GM12892 (cell line): ENCODE results near the gene CDC14A. TPM values are rescaled to one million over a fixed set of nuclear protein-coding genes. Genes with fewer than 3 reads are reported as not detected.

Source experiments
- DNase-seq: peaks from one replicate; pipeline ENCODE4 v3.0.0; 2011; ENCODE audit not compliant: insufficient read length
- FAIRE-seq: peaks from 2 replicates; lab custom pipeline; 2011; peaks lifted over from hg19 to GRCh38; lab: Jason Lieb, UNC
- POLR2A ChIP-seq: IDR thresholded peaks from 2 replicates; pipeline ENCODE4 v1.6.1; 2011; ENCODE audit warnings: low read depth, low read length, control low read depth
- POLR2AphosphoS5 ChIP-seq: IDR thresholded peaks from 2 replicates; pipeline ENCODE4 v1.6.1; 2011; ENCODE audit warnings: low read depth, low read length, control low read depth
- TAF1 ChIP-seq: IDR thresholded peaks from 2 replicates; pipeline ENCODE4 v1.6.1; 2011; ENCODE audit warnings: low read depth, mild to moderate bottlenecking, control low read depth, low read length, borderline replicate concordance
- polyA plus RNA-seq: library from polyadenylated mRNA; unstranded; fragments of >200 nt; gene quantifications from one replicate; pipeline ENCODE4 v1.2.1, GENCODE V29; 2012; ENCODE audit warnings: missing spikeins, inconsistent platforms; ENCODE audit not compliant: missing spikeins

The CDC14A gene, protein sequence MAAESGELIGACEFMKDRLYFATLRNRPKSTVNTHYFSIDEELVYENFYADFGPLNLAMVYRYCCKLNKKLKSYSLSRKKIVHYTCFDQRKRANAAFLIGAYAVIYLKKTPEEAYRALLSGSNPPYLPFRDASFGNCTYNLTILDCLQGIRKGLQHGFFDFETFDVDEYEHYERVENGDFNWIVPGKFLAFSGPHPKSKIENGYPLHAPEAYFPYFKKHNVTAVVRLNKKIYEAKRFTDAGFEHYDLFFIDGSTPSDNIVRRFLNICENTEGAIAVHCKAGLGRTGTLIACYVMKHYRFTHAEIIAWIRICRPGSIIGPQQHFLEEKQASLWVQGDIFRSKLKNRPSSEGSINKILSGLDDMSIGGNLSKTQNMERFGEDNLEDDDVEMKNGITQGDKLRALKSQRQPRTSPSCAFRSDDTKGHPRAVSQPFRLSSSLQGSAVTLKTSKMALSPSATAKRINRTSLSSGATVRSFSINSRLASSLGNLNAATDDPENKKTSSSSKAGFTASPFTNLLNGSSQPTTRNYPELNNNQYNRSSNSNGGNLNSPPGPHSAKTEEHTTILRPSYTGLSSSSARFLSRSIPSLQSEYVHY
- 4.0 TPM for polyA plus RNA-seq

DNA sequence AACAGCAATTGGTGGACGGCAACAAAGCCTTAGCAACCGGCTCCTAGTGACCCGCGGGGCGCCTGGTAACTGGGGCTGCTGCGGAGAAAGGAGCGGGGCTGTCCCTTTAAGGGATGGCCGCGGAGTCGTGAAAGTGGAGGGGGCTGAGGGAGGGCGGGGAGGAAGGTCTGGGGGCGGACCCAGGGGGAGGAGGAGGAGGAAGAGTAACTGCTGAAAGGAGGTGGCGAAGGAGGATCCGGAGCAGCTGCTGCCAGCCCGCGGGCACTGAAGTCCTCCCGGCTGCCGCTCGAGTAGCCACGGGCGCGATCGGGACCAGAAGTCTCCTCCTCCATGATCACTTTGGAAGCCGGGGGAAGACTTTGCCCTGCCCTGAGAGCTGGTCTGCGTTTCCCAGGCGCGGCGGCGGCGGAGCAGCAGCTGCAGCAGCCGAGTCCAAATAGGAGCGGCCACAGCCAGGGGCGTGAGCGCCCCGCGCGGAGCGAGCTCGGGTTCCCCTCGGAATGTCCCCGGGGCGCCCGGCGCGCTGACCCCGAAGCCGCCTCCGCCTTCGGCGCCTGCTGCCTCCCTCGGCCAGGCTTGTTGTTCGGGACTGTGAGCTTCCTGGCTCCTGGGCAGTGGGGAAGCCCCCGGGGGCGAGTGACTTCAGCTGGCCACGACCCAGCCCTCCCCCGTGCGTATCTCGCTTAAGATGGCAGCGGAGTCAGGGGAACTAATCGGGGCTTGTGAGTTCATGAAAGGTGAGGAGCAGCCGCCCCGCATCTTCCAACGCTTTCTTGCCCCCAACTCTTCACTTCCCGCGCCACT lies at the start of gene CDC14A:
CDC14A (plus strand) TSS at position 240 of the 804 bp plus-strand sequence; CDS start at position 689, 449 bp downstream.
- peak; percentile 58; the same call in 1 of the 2 replicates for TF ChIP-seq POLR2AphosphoS5
- no peak for TF ChIP-seq TAF1
- peak; percentile 71; the same call in 1 of the 2 replicates for TF ChIP-seq POLR2A
- DNase-seq (peak; percentile 81), FAIRE-seq (peak; percentile 92)

DNA sequence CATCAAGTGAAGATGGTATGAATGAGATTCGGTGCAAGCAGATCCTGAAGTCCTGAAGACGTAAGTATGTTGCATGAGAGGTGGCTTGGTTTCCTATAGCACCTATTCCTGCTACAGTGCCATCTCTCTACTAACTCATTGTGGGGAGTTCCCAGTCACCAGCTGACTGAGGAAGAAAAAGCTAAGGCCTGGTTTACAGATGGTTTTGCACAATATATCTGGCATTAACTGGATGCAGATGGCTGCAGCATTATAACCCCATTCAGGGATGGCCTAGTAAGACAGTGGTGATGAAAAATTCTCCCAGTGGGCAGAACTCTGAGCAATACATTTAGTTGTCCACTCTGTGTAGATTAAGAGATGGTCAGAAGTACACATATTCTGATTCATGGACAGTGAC lies 49.6 kb upstream of the CDC14A start:
- no peak for DNase-seq
- no peak for FAIRE-seq
- TF ChIP-seq TAF1: no peak
- TF ChIP-seq POLR2AphosphoS5: no peak
- no peak for TF ChIP-seq POLR2A

DNA sequence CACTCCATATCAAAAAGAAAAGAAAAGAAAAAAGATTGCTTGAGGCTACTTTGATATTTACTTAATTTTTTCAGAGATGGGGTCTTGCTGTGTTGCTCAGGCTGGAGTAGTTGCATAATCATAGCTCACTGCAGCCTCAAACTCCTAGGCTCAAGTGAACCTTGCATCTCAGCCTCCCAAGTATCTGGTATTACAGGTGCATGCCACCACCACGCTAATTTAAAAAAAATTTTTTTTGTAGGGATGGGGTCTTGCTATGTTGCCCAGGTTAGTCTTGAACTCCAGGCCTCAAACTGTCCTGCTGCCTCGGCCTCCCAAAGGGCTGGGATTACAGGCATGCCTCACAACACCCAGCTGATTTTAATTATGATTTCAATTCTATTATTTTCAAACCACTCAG lies 48.1 kb upstream of the CDC14A start:
- FAIRE-seq (no peak), DNase-seq (no peak)
- TF ChIP-seq POLR2AphosphoS5 (no peak), TAF1 (no peak), POLR2A (no peak)

DNA sequence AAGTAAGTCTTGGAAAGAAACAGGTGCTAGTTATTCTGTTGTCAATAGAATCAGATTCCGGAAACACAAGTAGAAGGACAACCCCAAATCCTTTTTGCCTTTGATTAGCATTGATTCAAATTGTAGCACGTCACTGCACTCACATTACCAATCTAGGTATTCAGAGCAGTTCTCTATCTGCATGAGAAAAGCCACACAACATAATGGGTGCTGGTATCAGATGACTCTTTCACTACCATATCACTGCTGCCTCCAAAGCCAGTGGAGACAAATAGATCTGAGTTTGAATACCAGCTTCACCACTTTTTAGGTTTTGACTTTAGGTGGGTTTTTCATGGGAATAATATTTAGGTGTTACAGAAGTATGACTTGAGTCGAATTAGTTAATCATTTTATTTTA lies 47.4 kb upstream of the CDC14A start:
- TF ChIP-seq POLR2AphosphoS5 (no peak), TAF1 (no peak), POLR2A (no peak)
- FAIRE-seq: no peak
- DNase-seq: no peak

DNA sequence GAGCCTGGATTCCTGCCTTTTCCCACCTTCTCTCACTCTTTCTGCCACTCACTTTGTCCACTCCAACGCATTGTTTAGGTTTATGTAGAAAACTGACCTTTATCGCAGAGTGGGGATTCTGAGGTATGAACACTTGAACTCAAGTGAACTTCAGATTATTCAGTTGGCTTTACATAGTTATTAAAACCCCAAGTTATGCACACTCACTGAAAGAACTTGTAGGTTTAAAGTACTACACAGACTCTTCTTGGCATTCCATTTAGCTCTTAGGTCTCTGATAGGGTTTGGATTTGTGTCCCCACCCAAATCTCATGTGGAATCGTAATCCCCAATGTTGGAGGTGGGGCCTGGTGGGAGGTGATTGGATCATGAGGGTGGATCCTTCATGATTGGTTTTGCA lies 46.4 kb upstream of the CDC14A start:
- DNase-seq: no peak
- TF ChIP-seq TAF1 (no peak), POLR2AphosphoS5 (no peak), POLR2A (no peak)
- no peak for FAIRE-seq

DNA sequence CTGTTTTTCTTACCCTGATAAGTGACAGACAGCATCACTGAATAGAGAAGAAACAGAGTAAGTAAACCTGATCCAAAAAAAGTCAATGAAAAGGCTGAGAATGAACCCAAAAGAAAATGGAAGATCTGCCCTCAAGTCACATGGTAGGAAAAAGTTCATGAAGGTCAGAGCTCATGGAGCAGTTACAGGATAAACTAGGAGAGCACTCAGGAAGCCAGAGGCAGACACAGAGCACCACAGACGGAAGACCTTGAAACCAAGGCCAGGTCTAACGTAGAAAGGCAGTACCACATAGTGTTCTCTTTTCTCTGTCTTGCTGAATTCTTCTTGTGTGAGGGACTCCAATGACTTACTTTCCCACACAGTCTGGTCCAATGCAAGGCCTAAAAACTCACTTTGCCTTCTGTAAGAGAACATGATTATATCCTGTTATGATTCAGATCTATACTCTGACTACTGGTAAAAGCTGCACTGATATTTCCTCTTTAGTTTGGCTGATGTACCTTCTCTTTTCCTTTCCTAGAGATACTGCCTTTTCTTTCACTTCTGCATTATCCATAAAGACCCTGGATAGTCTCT lies 45.5 kb upstream of the CDC14A start:
- DNase-seq: no peak
- no peak for TF ChIP-seq POLR2A
- FAIRE-seq: no peak

DNA sequence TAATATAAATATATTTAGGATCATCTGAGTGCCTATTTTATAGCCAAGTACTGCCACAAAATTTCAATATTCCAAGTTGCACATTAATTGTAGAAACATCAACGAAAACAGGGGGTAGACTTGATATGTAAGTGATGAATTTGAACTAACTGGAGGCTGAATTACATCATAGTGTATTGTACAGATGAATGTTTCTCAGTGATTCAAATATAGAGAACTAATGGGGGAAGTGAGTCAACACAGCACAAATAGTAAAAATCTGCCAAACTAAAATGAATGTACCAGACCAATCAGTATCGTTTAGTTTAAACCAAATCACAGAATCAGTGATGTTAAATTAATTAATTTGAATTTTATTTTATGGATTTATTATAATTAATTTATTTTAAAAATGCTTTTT lies 43.5 kb upstream of the CDC14A start:
- DNase-seq (no peak), FAIRE-seq (no peak)
- no peak for TF ChIP-seq TAF1
- TF ChIP-seq POLR2AphosphoS5: no peak
- no peak for TF ChIP-seq POLR2A

DNA sequence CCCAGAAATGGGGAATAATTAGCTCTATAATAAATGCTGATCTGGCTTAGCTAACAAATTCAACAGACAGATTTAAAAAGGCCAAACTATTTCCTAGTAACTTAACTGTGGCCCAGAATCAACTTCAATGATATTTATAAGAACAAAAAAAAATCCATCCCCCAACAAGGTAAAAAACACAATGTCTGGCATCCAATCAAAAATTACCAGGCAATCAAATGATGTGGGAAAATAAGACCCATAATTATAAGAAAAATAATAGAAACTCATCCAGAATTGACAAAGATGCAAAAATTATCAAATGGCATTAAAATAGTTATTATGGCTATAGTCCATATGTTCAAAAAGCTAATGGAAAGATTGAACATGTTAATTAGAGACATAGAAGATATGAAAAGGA lies 42.4 kb upstream of the CDC14A start:
- TF ChIP-seq TAF1 (no peak), POLR2AphosphoS5 (no peak), POLR2A (no peak)
- FAIRE-seq (no peak), DNase-seq (no peak)

DNA sequence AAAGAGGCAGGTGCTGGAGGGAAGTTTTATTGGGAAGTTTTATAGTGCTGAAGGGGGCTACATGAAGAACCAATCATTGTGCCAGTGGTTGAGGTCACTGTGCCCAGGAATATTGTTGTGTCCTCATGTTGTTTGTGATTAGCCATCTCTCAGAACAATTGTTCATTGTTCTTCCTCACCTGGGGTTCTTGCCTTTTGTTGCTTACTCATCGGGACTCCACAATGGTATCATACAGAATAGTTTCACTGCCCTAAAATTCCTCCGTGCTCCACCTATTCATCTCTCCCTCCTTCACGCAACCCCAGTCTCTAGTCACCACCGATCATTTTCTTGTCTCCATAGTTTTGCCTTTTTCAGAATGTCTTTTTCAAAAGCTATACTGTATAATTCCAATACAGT lies 38.9 kb upstream of the CDC14A start:
- DNase-seq (no peak), FAIRE-seq (no peak)
- TF ChIP-seq TAF1: no peak
- TF ChIP-seq POLR2AphosphoS5: no peak
- TF ChIP-seq POLR2A: no peak

DNA sequence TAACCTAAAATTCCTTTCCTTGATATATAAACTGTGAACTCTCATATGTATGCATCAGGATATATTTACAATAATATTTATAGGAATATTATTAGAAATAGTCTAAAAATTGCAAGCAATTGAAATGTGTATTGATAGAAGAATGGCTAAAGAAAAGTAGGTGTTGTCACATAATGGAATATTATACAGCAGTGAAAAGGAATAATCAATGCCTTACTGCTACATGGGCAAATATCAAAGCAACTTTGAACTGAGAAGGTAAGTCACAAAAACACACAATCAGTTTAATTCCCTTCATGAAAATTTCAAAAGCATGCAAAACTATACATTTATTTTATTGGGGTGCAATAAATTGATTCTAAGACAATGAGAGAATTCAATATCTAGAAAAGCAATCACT lies 35.7 kb upstream of the CDC14A start:
- no peak for TF ChIP-seq POLR2A
- TF ChIP-seq TAF1: no peak
- no peak for TF ChIP-seq POLR2AphosphoS5
- FAIRE-seq (no peak), DNase-seq (no peak)
